Measurements from ENCODE around the gene SLC39A11. TPM values are rescaled to one million over a fixed set of nuclear protein-coding genes. Genes with fewer than 3 reads are reported as not detected.

Gene SLC39A11
- total RNA-seq, 1 donor from 2014 or later = 23.2 TPM

GRCh38 chr17:72876413-72876812 is 216.1 kb downstream of the SLC39A11 start:
- no peak overlapping the region for H3K4me3 Mint-ChIP-seq
- peaks cover 4% of the 10 kb centered on the region for H3K36me3 Mint-ChIP-seq
- H3K9me3 Mint-ChIP-seq = peaks cover 19% of the 10 kb centered on the region
- H3K27ac Mint-ChIP-seq = no peak overlapping the region
- no peaks in the 10 kb centered on the region for H3K27me3 Mint-ChIP-seq
- TF ChIP-seq, protein P1, sequence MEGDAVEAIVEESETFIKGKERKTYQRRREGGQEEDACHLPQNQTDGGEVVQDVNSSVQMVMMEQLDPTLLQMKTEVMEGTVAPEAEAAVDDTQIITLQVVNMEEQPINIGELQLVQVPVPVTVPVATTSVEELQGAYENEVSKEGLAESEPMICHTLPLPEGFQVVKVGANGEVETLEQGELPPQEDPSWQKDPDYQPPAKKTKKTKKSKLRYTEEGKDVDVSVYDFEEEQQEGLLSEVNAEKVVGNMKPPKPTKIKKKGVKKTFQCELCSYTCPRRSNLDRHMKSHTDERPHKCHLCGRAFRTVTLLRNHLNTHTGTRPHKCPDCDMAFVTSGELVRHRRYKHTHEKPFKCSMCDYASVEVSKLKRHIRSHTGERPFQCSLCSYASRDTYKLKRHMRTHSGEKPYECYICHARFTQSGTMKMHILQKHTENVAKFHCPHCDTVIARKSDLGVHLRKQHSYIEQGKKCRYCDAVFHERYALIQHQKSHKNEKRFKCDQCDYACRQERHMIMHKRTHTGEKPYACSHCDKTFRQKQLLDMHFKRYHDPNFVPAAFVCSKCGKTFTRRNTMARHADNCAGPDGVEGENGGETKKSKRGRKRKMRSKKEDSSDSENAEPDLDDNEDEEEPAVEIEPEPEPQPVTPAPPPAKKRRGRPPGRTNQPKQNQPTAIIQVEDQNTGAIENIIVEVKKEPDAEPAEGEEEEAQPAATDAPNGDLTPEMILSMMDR (conservative IDR thresholded peaks at IDR 0.05) = no peak
- no peak for DNase-seq (ENCODE audit: extremely low spot score, unreplicated experiment)
- no peaks in the 10 kb centered on the region for H3K4me1 Mint-ChIP-seq (ENCODE audit: unreplicated experiment)

DNA sequence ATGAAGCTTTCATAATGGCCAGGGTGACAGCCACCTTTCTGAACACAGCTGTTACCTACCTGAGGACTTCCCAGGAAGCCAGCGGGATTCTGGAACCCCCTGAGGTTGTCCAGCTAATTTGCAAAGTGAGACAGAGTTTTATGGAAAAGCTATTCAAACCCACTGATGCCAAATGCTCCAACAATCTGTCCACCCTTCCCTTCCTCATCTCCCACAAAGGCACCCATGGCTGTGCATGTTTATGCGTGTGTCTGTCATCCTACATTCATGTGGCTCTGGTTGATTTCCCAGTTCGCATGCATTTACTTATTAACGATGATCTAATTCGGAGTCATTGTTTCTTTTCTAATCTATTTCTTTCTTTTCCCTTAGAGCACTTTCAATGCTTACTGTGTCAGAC is 217.1 kb downstream of the SLC39A11 start:
- Mint-ChIP-seq H3K27me3 (no peaks in the 10 kb centered on the region), H3K4me3 (no peak overlapping the region), H3K4me1 (ENCODE audit: unreplicated experiment) (no peaks in the 10 kb centered on the region), H3K27ac (no peak overlapping the region), H3K9me3 (peaks cover 19% of the 10 kb centered on the region), H3K36me3 (peaks cover 4% of the 10 kb centered on the region)
- TF ChIP-seq, protein P1 (conservative IDR thresholded peaks at IDR 0.05) = no peak
- DNase-seq (ENCODE audit: extremely low spot score, unreplicated experiment) = no peak

DNA sequence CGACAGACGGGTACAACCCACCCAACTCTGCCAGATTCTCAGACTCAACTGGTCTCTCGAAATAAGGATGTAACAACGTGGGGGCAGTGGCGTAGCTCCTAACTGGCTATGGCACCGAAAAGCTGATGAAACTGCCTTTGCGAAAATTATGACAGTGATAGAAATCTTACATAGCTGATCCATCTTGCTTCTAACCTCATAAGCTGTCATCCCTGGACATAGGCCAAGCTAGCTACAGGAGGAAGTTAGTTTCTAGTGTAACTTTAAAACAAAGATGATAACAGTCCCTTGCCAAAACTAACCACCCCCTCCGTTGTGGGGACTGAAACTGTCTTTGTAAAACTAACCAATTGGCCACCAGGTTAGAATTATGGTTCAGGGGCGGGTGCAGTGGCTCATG is 220.1 kb downstream of the SLC39A11 start:
- H3K27me3 Mint-ChIP-seq = no peaks in the 10 kb centered on the region
- no peak overlapping the region for H3K27ac Mint-ChIP-seq
- TF ChIP-seq, protein P1 (conservative IDR thresholded peaks at IDR 0.05) = no peak
- H3K4me1 Mint-ChIP-seq (ENCODE audit: unreplicated experiment) = no peaks in the 10 kb centered on the region
- H3K9me3 Mint-ChIP-seq = peaks cover 9% of the 10 kb centered on the region
- H3K36me3 Mint-ChIP-seq = no peaks in the 10 kb centered on the region
- DNase-seq (ENCODE audit: extremely low spot score, unreplicated experiment) = no peak
- H3K4me3 Mint-ChIP-seq = no peak overlapping the region

GRCh38 chr17:72870367-72870985 is 222.0 kb downstream of the SLC39A11 start:
- no peaks in the 10 kb centered on the region for H3K27me3 Mint-ChIP-seq

DNA sequence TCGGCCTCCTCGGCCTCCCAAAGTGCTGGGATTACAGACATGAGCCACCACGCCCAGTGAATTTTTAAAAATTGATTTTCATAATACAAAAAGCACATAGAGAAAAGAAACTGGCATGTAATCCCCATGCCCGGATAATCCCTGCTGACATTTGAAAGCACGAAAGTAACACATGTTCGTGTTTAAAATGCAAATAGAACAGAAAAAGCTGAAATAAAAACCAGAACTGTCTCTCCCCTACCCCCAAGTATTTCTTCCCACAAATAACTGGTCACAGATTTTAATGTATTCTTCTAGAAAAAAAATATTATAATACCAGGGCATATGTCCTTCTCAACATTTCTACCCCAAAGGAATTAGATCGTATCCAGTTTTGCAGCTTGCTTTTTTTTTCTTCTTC is 222.9 kb downstream of the SLC39A11 start:
- Mint-ChIP-seq H3K4me3 (no peak overlapping the region), H3K36me3 (peaks cover 4% of the 10 kb centered on the region), H3K4me1 (ENCODE audit: unreplicated experiment) (no peaks in the 10 kb centered on the region), H3K27me3 (no peaks in the 10 kb centered on the region), H3K27ac (no peak overlapping the region), H3K9me3 (peaks cover 15% of the 10 kb centered on the region)
- TF ChIP-seq, protein P1 (conservative IDR thresholded peaks at IDR 0.05) = no peak
- no peak for DNase-seq (ENCODE audit: extremely low spot score, unreplicated experiment)

More at GRCh38 chr17:72870367-72870985, 222.0 kb downstream of the SLC39A11 start:
- Mint-ChIP-seq H3K4me3 (no peak overlapping the region), H3K27ac (no peak overlapping the region), H3K9me3 (peaks cover 12% of the 10 kb centered on the region), H3K4me1 (ENCODE audit: unreplicated experiment) (no peaks in the 10 kb centered on the region), H3K36me3 (peaks cover 4% of the 10 kb centered on the region)
- DNase-seq (ENCODE audit: extremely low spot score, unreplicated experiment) = no peak
- TF ChIP-seq, protein P1 (conservative IDR thresholded peaks at IDR 0.05) = no peak

All from type B pancreatic cell (in vitro differentiated cells).